Adrenal gland (tissue), 12 donors: ENCODE results near the gene PHLDB1. TPM values are rescaled to one million over a fixed set of nuclear protein-coding genes. Genes with fewer than 3 reads are reported as not detected.

ENCODE experiments used
- DNase-seq, 7 donors: peaks; one replicate each; pipeline ENCODE4 v3.0.0-alpha.2; 2019 to 2020
- H3K27ac ChIP-seq, 5 donors: fragments of 200-600 bp; sonication (generic) in 4 of 5; 1 replicate in 3 of 5; 2 replicates in 2 of 5; pipeline versions ENCODE4 v1.5.1 to v1.8.0; 2016 to 2020; ENCODE audit warnings: mild to moderate bottlenecking in 1 of 5
- H3K27me3 ChIP-seq: fragments of 200-600 bp; 2 replicates; pipeline ENCODE4 v1.8.0; 2021
- H3K36me3 ChIP-seq, 2 donors: fragments of 200-600 bp; replicated peaks in 1 of 2; 1 replicate in 1 of 2; 2 replicates in 1 of 2; pipeline versions ENCODE4 v1.5.1 to v1.8.0; 2018 to 2022
- H3K4me1 ChIP-seq, 2 donors: fragments of 200-600 bp; replicated peaks in 1 of 2; 1 replicate in 1 of 2; 2 replicates in 1 of 2; pipeline versions ENCODE4 v1.5.1 to v1.8.0; 2018 to 2021
- H3K4me3 ChIP-seq, 4 donors: fragments of 200-600 bp; sonication (generic) in 3 of 4; one replicate each; pipeline ENCODE4 v1.5.1; 2016 to 2018
- H3K9me3 ChIP-seq, 3 donors: fragments of 200-600 bp; sonication (generic) in 1 of 3; replicated peaks in 1 of 3; 1 replicate in 2 of 3; 2 replicates in 1 of 3; pipeline versions ENCODE4 v1.5.1 to v1.8.0; 2016 to 2021
- CTCF ChIP-seq, 6 experiments: fragments of 450-650 bp in 4 of 6; fragments of 200-600 bp in 2 of 6; sonication (generic) in 1 of 6; IDR thresholded peaks; 1 replicate in 5 of 6; 2 replicates in 1 of 6; pipeline versions ENCODE4 v1.5.1 to v1.8.0; 2016 to 2021; ENCODE audit warnings: antibody characterized with exemption in 6 of 6, mild to moderate bottlenecking in 2 of 6, moderate library complexity in 1 of 6
- POLR2A ChIP-seq, 2 donors: fragments of 450-650 bp; IDR thresholded peaks; one replicate each; pipeline ENCODE4 v1.6.1; 2017; ENCODE audit warnings: antibody characterized with exemption in 2 of 2, mild to moderate bottlenecking in 2 of 2, moderate library complexity in 1 of 2
- WGBS, 4 donors: extraction: QIAGEN DNeasy Blood & Tissue Kit in 2 of 4; methylation state at CpG; one replicate each; pipeline versions ENCODE4 v1.1.5 to v1.1.7; 2013 to 2017; 5-methylcytosine and 5-hydroxymethylcytosine counted together
- intact Hi-C, 2 donors: fragments of 100-400 bp; cut with DNase I; formaldehyde crosslinking; loops; one replicate each; pipeline versions ENCODE4 v1.14.1 to v1.15.0; 2022 to 2023
- polyA plus RNA-seq, 3 donors: library from polyadenylated mRNA; stranded (reverse); fragments of 200-250 nt in 2 of 3; fragments of 350-450 nt in 1 of 3; fragmentation: Illumina TruSeq in 1 of 3; extraction: RNeasy Lipid Tissue Mini Kit (QIAGEN cat#74804) in 1 of 3; gene quantifications; one replicate each; pipeline ENCODE4 v1.2.3, GENCODE V29; 2013 to 2014
- total RNA-seq, 9 donors: library from RNA; depleted of rRNA in 4 of 9; stranded (reverse); fragments of >200 nt in 4 of 9; fragments of 120-200 nt in 1 of 9; fragmentation: NEBNext Ultra II Directional in 1 of 9; extraction: Animal tissue kit (Norgen Biotek cat#: 25700) in 1 of 9; gene quantifications; one replicate each; pipeline versions ENCODE4 v1.1.0 to v1.2.4, GENCODE V29; 2013 to 2023
- donor health status: healthy with polysubstance abuse.
- donor health status: Bipolar disorder and iron deficiency.
- donor health status: DM: yes; HTN: yes; CAD: no.
- donor health status: DM: no; HTN: no; CAD: no.
- donor health status: DM: no; HTN: no; CAD: no.
- donor health status: DM: yes; HTN: yes; CAD: no.

PHLDB1 gene
- total and polyA plus RNA-seq, 12 donors = 20.7 to 207 (median 80.2) TPM

GRCh38 chr11:118672846-118673245 is 65.4 kb downstream of the PHLDB1 start:
- DNase-seq = no peak
- H3K27ac ChIP-seq = no peak overlapping the region
- no peak for TF ChIP-seq POLR2A (IDR thresholded peaks at IDR 0.05)
- TF ChIP-seq CTCF (IDR thresholded peaks at IDR 0.05) = no peak
- intact Hi-C loops = no loop called here
- H3K4me3 ChIP-seq = no peak overlapping the region
- WGBS, 4 donors = 44 to 78% (median 65%) methylated on average over 1 of the region's 1 CpG
- H3K9me3 ChIP-seq = no peaks in the 10 kb centered on the region
- no peaks in the 10 kb centered on the region for H3K36me3 ChIP-seq
- no peaks in the 10 kb centered on the region for H3K4me1 ChIP-seq
- no peaks in the 10 kb centered on the region for H3K27me3 ChIP-seq

GRCh38 chr11:118673361-118674081 is 66.1 kb downstream of the PHLDB1 start:
- H3K9me3 ChIP-seq = no peaks in the 10 kb centered on the region
- no peak for DNase-seq
- no peak overlapping the region for H3K4me3 ChIP-seq
- H3K4me1 ChIP-seq = no peaks in the 10 kb centered on the region
- no peaks in the 10 kb centered on the region for H3K27me3 ChIP-seq
- no peaks in the 10 kb centered on the region for H3K36me3 ChIP-seq
- intact Hi-C loops = no loop called here
- H3K27ac ChIP-seq = no peak overlapping the region
- WGBS, 4 donors = 78 to 86% (median 82%) methylated on average over 6 of the region's 6 CpGs
- TF ChIP-seq CTCF (IDR thresholded peaks at IDR 0.05) (no peak), POLR2A (IDR thresholded peaks at IDR 0.05) (no peak)

- no peak for TF ChIP-seq POLR2A (IDR thresholded peaks at IDR 0.05)
- no peak for TF ChIP-seq CTCF (IDR thresholded peaks at IDR 0.05)
- no peak overlapping the region for H3K27ac ChIP-seq
- H3K36me3 ChIP-seq = no peaks in the 10 kb centered on the region
- 87 to 95% (median 88%) methylated on average over 1 of the region's 1 CpG for WGBS, 4 donors
- H3K9me3 ChIP-seq = no peaks in the 10 kb centered on the region
- H3K4me1 ChIP-seq = no peaks in the 10 kb centered on the region
- no peaks in the 10 kb centered on the region for H3K27me3 ChIP-seq
- no peak overlapping the region for H3K4me3 ChIP-seq
- DNase-seq = no peak
- intact Hi-C loops = no loop called here
These were observed 66.6 kb downstream of the PHLDB1 start for GRCh38 chr11:118674082-118674435.

GRCh38 chr11:118677977-118678376 is 70.6 kb downstream of the PHLDB1 start:
- Histone ChIP-seq H3K36me3 (no peaks in the 10 kb centered on the region), H3K27ac (no peak overlapping the region), H3K9me3 (no peaks in the 10 kb centered on the region), H3K27me3 (no peaks in the 10 kb centered on the region), H3K4me3 (no peak overlapping the region), H3K4me1 (no peaks in the 10 kb centered on the region)
- TF ChIP-seq CTCF (IDR thresholded peaks at IDR 0.05) = no peak
- TF ChIP-seq POLR2A (IDR thresholded peaks at IDR 0.05) = no peak
- intact Hi-C loops = no loop called here
- no peak for DNase-seq
- WGBS, 4 donors = 88 to 93% (median 91%) methylated on average over 6 of the region's 6 CpGs
